HL-60 (cell line): Measurements from ENCODE around the gene EFEMP2.

Experiments used
- DNase-seq, 2 experiments: peaks; one replicate each; pipeline ENCODE4 v3.0.0-alpha.2; 2010 to 2020; ENCODE audit warnings: low read depth in 1 of 2, low spot score in 1 of 2
- H3K27ac ChIP-seq: fragments of 250-450 bp; sonication (Bioruptor Pico); replicated peaks from 2 replicates; pipeline ENCODE4 v1.5.1; 2020; ENCODE audit warnings: mild to moderate bottlenecking, moderate library complexity
- H3K27me3 ChIP-seq: fragments of 250-450 bp; sonication (Bioruptor Pico); 2 replicates; pipeline ENCODE4 v1.5.1; 2021; ENCODE audit warnings: mild to moderate bottlenecking, moderate library complexity; ENCODE audit not compliant: insufficient read depth, poor library complexity, severe bottlenecking
- H3K4me3 ChIP-seq: replicated peaks from 2 replicates; pipeline ENCODE4 v1.5.1; 2011; ENCODE audit warnings: mild to moderate bottlenecking, control low read depth, low read length; ENCODE audit not compliant: insufficient read depth
- GABPA ChIP-seq: IDR thresholded peaks from 2 replicates; pipeline ENCODE4 v1.6.1; 2012; ENCODE audit warnings: low read depth
- POLR2AphosphoS5 ChIP-seq: IDR thresholded peaks from 2 replicates; pipeline ENCODE4 v1.6.1; 2012; ENCODE audit warnings: low read depth
- SPI1 ChIP-seq: IDR thresholded peaks from 2 replicates; pipeline ENCODE4 v1.6.1; 2012; ENCODE audit warnings: low read depth, mild to moderate bottlenecking, borderline replicate concordance
- TF ChIP-seq, protein P1 (sequence below): IDR thresholded peaks from one replicate; pipeline ENCODE4 v1.5.1; 2011; ENCODE audit warnings: low read length, control low read depth, inconsistent platforms; ENCODE audit not compliant: insufficient read depth
- TF ChIP-seq, protein P2 (sequence below): IDR thresholded peaks from 2 replicates; pipeline ENCODE4 v1.6.1; 2012; ENCODE audit warnings: low read depth; ENCODE audit not compliant: insufficient replicate concordance

EFEMP2 gene

DNA sequence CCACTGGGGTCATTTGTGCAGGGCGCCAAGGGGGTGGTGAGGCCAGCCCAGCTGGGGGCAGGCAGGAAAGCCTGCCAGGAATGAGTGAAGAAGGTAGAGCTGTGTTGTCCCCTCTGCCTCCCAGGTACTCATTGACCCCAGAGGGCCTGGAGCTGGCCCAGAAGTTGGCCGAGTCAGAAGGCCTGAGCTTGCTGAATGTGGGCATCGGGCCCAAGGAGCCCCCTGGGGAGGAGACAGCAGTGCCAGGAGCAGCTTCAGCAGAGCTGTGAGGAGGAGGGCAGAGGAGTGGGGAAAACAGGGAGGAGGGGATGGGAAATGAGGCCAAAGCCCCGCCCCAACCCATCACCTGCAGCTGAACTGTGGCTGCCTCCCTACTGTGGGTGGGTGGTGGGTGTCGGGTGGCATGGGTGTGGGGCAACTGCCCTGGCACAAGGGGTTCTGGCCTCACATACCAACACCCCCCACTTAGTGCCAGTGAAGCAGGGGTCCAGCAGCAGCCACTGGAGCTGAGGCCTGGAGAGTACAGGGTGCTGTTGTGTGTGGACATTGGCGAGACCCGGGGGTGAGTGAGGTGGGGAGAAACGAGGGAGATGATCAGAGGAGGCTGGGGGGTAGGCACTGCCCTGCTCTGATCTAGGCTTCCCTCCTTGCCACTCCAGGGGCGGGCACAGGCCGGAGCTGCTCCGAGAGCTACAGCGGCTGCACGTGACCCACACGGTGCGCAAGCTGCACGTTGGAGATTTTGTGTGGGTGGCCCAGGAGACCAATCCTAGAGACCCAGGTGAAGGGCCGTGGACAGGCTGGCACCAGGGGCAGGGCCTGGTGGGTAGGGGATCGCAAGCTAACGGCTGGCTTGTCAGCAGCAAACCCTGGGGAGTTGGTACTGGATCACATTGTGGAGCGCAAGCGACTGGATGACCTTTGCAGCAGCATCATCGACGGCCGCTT, 9.4 kb downstream of the EFEMP2 start:
- no peak for DNase-seq

DNA sequence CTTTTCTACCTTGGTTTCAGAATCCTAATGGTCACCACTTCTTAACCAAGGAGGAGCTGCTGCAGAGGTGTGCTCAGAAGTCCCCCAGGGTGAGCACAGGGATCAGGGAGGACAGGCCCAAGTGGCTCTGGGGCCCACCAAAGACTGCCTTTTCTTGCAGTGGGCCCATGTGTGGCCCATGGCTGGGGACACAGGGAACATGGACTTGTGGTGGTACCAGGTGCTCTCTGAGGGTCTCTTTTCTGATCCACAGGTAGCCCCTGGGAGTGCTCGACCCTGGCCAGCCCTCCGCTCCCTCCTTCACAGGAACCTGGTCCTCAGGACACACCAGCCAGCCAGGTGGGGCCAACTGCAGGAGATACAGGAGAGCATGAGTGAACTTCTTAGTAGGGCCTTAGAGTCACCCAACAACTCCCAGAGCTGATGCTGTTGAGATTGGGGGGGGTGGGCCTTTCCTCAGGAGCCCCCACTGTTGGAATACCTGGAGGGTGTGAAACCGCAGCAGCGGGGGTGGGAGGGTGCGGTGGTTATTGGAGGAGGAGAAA, 10.3 kb downstream of the EFEMP2 start:
- TF ChIP-seq, protein P1, sequence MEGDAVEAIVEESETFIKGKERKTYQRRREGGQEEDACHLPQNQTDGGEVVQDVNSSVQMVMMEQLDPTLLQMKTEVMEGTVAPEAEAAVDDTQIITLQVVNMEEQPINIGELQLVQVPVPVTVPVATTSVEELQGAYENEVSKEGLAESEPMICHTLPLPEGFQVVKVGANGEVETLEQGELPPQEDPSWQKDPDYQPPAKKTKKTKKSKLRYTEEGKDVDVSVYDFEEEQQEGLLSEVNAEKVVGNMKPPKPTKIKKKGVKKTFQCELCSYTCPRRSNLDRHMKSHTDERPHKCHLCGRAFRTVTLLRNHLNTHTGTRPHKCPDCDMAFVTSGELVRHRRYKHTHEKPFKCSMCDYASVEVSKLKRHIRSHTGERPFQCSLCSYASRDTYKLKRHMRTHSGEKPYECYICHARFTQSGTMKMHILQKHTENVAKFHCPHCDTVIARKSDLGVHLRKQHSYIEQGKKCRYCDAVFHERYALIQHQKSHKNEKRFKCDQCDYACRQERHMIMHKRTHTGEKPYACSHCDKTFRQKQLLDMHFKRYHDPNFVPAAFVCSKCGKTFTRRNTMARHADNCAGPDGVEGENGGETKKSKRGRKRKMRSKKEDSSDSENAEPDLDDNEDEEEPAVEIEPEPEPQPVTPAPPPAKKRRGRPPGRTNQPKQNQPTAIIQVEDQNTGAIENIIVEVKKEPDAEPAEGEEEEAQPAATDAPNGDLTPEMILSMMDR, result no peak
- TF ChIP-seq, protein P2, sequence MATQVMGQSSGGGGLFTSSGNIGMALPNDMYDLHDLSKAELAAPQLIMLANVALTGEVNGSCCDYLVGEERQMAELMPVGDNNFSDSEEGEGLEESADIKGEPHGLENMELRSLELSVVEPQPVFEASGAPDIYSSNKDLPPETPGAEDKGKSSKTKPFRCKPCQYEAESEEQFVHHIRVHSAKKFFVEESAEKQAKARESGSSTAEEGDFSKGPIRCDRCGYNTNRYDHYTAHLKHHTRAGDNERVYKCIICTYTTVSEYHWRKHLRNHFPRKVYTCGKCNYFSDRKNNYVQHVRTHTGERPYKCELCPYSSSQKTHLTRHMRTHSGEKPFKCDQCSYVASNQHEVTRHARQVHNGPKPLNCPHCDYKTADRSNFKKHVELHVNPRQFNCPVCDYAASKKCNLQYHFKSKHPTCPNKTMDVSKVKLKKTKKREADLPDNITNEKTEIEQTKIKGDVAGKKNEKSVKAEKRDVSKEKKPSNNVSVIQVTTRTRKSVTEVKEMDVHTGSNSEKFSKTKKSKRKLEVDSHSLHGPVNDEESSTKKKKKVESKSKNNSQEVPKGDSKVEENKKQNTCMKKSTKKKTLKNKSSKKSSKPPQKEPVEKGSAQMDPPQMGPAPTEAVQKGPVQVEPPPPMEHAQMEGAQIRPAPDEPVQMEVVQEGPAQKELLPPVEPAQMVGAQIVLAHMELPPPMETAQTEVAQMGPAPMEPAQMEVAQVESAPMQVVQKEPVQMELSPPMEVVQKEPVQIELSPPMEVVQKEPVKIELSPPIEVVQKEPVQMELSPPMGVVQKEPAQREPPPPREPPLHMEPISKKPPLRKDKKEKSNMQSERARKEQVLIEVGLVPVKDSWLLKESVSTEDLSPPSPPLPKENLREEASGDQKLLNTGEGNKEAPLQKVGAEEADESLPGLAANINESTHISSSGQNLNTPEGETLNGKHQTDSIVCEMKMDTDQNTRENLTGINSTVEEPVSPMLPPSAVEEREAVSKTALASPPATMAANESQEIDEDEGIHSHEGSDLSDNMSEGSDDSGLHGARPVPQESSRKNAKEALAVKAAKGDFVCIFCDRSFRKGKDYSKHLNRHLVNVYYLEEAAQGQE, result no peak
- no peak for TF ChIP-seq GABPA
- no peak for TF ChIP-seq SPI1
- no peak for TF ChIP-seq POLR2AphosphoS5
- H3K27ac ChIP-seq, result no peak overlapping the region
- H3K4me3 ChIP-seq, result no peak overlapping the region
- no peak for DNase-seq
- no peaks in the 10 kb centered on the region for H3K27me3 ChIP-seq

More for the DNA sequence above, 9.4 kb downstream of the EFEMP2 start:
- TF ChIP-seq, protein P1, result no peak
- TF ChIP-seq POLR2AphosphoS5 (no peak), GABPA (no peak), SPI1 (no peak)
- TF ChIP-seq, protein P2, result no peak
- Histone ChIP-seq H3K27ac (no peak overlapping the region), H3K27me3 (no peaks in the 10 kb centered on the region), H3K4me3 (no peak overlapping the region)

DNA sequence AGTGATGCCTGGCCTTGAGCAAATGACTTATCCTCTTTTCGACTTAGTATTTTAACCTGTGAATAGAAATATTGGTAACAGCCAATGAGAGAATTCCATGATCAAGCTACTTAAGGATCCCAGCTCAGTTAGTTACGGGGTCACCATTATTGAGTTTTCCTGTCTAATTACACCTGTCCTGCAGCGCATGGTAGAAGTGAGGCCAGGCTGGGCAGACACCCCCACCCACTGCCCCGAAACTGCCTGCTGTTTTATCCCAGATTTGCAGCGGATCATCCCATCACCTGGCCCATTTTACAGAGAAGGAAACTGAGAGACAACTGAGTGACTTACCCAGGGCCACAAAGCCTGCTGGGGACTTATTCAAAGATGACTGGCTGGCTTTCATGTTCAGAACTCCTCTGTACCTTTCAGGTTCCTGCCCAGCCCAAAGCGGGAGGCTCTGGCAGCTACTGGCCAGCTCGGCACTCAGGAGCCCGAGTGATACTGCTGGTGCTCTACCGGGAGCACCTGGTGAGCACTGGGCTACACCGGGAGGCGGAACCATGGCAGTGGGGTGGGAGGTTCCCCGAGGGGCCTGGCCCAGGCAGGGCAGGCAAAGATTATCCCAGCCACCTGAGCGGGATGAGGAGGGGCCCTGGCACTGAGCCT, 10.9 kb downstream of the EFEMP2 start:
- TF ChIP-seq, protein P2, result no peak
- TF ChIP-seq GABPA (no peak), POLR2AphosphoS5 (no peak), SPI1 (no peak)
- TF ChIP-seq, protein P1, result no peak
- Histone ChIP-seq H3K27ac (peak overlapping the region; percentile 94), H3K27me3 (no peaks in the 10 kb centered on the region), H3K4me3 (peak overlapping the region; percentile 91)
- DNase-seq, result no peak
